NCI-H2196 (cell line): Measurements from ENCODE around the gene CAD.
A peak's percentile ranks its signal among the peaks of the same experiment; 100 is the strongest.
"Not testable (repeated sequence)": the region's sequence is repeated elsewhere in the genome, so short reads cannot be mapped to it uniquely, and the experiment has no call there.

Source experiments
- DNase-seq: peaks from one replicate; lab custom pipeline; 2025; ENCODE audit not compliant: unreplicated experiment; lab: John Stamatoyannopoulos, UW

CAD gene

DNA sequence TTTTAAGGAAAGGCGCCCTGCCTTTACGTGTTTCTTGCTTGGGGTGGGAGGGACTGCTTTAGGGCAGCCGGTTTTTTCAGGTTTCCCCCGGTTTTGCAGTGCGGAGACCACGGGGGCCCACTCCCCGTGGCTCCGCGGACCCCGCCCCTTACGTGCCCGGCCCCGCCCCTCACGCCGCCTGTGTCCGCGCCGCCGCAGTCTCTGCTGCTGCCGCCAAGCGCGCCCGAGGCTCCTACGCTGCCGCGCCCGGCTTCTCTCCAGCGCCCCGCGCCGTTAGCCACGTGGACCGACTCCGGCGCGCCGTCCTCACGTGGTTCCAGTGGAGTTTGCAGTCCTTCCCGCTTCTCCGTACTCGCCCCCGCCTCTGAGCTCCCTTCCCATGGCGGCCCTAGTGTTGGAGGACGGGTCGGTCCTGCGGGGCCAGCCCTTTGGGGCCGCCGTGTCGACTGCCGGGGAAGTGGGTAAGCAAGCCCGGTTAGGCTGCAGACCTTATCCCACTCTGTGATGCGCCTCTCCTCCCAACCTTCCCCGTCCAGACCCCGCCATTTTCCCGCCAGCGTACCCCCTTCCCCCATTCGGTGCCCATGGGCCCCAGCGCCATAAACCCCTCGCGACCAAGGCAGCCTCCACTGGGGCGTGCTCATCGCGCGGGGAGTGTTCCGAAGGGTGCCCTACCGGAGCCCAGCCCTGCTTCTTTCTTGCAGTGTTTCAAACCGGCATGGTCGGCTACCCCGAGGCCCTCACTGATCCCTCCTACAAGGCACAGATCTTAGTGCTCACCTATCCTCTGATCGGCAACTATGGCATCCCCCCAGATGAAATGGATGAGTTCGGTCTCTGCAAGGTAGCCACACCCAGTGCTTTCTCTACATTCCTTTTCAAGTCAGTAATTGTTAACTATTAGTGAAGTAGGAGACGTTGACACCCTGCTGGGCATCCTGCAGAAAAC lies at the start of gene CAD:
CAD (plus strand) TSS at position 197 of the 949 bp plus-strand sequence; CDS start at position 380, 183 bp downstream.
- peak; percentile 92 for DNase-seq

DNA sequence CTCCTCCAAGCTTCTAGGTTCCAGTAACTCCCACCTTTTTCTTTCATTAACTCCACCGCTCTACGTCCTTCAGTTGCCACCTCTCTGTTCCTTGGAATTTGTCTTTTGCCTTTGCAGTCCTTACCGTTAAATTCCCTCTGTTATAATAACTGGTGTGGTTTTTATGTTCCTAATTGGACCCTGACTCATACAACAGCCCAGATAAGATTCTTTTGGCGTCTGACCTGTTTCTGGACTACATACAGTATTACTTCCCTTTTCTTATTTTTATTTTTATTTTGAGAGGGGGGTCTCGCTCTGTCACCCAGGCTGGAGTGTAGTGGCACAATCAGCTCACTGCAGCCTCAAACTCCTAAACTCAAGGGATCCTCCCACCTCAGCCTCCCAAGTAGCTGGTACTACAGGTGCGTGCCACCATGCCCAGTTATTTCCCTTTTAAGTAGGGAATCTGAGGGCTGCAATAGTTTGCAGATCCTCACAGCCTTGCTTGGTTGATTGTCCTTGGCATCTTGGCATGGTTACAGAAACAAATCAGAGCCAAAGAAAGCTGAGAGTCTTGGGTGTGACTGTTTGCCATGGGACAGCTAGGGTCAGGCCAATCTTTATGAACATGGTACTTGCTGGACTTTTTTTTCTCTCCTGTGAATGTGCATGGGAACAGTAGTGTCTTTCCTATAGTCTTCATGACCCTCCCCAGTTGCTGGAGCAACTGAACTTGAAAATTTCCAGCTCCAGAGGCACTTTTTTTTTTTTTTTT lies 46.4 kb upstream of the CAD start:
- no peak for DNase-seq

DNA sequence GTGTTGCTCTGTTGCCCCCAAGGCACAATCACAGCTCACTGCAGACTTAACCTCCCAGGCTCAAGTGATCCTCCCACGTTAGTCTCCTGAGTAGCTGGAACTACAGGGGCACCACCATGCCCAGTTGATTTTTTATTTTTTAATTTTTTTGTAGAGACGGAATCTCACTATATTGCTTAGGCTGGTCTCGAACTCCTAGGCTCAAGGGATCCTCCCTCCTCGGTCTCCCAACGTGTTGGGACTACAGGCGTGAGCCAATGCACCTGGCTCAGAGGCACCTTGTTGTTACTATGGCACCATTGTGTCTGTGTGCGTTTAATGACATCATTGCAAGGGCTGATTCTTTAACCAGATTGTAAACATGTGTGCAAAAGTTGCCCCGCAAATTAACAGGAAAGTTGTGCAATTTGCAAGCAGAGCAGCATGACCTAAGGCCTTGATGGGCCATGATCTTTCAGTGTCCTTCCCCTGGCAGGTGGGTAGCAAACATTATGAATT lies 45.8 kb upstream of the CAD start:
- DNase-seq, result peak; percentile 34

DNA sequence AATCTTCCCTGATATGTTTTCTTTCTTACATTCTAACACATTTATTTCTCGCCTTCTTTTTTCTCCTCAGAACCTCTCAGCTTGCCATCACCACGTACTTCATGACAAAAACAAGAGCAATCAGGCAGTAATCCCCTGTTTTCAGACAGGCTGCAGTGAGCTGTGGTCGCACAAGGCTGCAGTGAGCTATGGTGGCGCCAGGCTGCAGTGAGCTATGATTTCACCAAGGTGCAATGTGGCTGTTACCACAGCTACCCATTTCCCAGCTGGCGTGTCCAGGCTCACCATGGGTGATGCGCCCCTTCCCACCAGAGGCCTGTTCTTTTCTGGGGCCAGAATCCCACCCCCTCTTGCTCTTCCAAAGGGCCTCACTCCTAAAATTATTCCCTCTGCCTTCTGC lies 42.5 kb upstream of the CAD start:
- no peak for DNase-seq

DNA sequence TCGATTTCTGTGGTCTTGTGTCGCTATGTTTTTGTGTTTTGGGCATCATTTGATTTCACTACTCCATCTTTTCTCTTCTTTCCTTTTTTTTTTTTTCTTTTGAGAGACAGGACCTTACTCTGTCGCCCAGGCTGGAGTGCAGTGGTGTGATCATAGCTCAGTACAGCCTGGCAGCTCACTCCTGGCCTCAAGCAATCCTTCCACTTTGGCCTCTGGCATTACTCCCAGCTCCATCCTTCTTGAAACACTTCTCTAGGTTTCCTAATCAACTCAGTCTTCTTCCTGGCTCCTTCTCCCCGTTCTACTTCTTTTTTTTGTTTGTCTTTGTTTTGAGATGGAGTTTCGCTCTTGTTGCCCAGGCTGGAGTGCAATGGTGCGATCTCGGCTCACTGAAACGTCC lies 41.8 kb upstream of the CAD start:
- no peak for DNase-seq

DNA sequence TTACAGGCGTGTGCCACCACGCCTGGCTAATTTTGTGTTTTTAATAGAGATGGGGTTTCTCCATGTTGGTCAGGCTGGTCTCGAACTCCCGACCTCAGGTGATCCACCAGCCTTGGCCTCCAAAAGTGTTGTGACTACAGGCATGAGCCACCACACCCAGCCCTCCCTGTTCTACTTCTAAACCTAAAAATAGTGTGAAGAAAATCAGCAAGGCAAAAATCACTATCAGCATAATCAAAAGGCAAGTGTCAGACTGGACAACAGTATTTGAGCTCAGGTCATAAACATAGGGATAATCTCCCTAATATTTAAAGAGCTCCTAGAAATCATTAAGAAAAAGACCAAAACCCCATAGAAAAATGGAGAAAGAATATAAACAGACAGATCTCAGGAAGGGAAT lies 41.4 kb upstream of the CAD start:
- DNase-seq, result not testable (repeated sequence)

DNA sequence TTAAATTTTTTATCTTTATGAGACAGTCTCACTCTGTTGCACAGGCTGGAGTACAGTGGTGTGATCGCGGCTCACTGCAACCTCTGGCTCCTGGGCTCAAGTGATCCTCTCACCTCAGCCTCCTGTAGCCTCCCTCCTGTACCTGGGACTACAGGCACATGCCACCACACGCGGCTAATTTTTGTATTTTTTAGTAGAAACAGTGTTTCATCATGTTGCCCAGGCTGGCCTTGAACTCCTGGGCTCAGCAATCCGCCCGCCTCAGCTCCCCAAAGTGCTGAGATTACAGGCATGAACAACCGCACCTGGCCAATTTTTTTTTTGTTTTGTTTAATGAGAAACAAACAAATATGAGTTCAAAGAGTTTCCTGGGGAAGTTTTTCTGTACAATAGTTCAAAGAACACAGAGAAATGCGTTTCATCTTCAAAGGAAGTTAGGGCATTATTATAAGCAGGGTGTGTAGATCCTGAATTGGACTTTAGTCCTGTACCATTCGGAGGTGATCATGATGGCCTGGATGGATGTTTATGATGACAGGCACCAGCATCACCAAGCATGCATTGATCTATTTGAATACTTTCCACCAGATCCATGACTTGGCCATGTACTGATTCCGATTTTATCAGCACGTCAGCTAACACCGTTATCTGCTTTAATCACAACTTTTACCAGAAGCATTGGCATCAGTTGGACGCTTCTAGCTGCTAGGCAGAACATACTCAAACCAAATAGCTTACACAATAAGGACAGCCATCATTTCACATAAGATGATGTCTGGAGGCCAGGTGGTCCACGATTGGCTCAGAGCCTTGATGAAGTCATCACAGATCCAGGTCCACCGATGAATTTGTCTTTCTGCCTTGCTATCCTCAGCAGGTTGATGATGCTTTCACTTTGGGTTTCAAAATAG lies 39.5 kb upstream of the CAD start:
- DNase-seq, result no peak

DNA sequence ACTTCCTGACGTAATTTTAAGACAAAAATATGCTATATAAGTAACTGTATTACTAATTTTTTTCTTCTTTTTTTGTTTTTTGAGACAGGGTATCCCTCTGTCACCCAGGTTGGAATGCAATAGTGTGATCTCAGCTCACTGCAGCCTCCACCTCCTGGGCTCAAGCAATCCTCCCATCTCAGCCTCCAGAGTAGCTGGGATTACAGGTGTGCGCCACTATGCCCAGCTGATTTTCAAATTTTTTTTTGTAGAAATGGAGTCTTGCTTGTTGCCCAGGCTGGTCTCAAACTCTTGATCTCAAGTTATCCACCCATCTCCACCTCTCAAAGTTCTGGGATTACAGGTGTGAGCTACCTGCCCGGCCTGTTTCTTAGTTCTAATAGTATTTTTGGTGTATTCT lies 38.7 kb upstream of the CAD start:
- no peak for DNase-seq

DNA sequence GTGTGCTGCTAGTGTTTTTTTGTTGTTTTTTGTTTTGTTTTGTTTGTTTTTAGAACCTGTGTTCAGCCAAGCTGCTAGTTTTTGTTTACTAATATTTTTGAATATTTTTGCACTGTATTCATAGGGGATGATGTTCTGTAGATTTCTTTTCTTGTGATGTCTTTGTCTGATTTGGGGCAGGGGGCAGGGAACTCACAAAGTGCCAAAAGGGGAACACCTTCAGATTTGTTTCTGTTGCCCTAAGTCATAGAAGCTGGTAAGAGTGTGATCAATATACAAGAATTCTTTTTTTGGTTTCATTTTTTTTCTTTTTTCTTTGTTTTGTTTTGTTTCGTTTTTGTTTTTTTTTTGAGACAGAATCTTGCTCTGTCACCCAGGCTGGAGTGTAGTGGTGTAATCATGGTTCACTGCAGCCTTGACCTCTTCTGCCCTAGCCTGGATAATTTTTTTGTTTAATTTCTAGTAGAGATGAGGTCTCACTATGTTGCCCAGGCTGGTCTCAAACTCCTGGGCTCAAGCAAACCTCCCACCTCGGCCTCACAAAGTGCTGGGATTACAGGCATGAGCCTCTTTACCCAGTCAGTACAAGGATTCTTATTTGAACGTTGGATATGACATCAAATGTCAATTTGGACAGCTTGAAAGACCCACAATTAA lies 37.7 kb upstream of the CAD start:
- no peak for DNase-seq

DNA sequence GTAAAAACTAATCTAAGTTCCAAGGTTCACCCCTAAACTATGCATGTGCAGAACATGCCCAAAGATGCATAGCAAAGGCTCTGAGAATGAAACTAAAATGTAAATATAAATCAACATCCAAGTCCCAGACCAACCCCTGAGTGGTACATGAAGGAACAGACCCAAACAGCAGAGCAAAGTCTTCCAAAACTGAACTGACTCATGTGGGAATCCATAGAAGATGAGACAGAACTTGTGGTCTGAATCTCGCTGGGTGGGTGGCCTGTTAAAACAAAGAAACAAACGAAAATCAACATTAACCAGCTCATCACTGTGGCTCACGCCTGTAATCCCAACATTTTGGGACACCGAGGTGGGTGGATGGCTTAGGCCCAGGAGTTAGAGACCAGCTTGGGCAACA lies 34.8 kb upstream of the CAD start:
- DNase-seq, result no peak

DNA sequence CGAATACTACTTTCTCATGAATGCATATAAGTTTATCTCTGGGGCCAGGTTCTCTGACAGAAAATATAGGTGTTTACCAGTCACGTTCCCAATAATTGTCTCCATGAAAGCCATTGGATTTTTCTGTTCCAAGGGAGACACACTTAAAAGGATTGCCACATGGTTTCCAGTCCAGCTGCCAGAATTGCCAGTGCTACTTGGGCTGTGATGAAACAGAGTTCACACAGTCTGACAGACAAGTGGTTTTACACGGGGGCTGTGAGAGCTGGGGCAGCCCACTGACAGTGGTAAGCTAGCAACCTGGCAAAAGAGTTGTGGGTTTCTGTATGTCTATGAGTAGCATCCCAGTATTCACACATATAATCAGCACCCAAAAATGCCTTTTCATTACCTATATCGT lies 33.1 kb upstream of the CAD start:
- no peak for DNase-seq

DNA sequence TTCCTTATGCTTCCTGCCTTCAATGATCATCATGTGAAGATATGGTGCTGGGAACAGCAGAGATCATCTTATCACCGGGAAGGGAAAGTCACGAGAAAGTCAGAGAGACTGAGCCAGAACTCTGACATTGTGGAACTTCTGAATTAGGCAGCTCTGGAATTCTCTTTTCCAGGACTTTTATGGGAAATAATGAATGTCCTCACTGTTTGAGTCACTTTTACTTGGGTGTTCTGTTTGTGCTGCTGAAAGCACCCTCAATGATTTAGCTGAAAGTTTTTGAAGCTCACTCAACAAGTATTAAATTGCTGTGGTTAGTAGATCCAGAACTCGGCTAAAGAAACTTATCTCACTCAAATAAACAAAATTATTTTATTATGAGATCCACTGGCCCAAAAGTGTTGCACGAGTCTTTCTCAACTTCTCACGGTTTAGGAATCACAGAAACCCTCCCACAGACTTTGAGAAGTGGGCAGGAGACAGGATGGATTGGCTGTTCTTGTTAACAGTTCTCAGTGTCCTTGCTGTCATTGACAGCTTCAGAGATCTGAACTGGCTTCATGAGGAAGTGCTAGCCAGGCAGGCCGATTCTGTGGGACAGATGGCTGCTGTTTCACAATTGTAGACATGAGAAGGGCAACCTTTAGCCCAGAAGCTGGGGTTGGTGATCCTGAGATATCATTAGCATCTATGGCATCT lies 31.7 kb upstream of the CAD start:
- DNase-seq, result no peak

DNA sequence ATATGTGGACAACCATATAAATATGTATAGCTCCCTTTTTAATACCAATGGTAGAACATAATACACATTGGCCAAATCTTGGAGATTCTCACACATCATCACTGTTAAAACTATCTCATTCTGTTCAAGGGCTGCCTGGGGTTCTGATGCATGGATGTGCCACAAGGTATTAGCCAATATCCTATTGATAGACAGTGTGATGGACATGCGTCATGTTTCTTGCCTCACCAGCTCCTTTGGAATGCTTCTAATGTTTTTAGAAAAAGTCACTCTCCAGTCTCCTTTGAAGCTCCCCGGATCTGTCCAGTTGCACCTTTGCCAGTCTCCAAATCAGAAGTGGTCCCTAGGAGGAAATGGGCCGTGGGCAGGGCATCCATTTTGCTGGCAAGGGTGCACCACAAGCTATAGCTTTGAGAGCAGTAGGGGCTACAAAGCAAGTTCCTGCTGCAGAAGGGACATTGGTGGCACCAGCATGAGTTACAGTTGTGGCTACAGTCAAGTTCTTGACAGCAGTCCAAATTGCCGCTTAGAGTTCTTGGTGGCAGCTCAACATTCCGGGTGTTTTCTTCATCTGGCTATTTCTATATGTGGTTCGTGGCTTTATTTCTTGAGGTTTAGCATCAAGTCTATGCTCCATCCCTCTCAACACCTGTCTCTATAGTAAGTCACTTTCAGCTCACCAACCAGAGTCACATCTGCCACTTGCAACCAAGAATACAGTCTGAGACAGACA lies 30.4 kb upstream of the CAD start:
- DNase-seq, result no peak

DNA sequence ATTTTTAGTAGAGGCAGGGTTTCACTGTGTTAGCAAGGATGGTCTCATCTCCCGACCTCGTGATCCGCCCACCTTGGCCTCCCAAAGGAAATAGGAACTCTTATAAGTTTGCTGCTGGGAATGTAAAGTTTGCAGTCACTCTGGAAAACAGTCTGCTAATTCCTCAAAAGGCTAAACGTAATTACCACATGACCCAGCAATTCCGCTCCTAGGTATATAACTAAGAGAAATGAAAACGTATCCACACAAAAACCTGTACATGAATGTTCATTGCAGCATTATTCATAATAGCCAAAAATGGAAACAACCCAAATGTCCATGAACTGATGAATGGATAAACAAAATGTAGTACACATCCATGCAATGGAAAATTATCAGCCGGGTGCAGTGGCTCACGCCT lies 27.2 kb upstream of the CAD start:
- no peak for DNase-seq

DNA sequence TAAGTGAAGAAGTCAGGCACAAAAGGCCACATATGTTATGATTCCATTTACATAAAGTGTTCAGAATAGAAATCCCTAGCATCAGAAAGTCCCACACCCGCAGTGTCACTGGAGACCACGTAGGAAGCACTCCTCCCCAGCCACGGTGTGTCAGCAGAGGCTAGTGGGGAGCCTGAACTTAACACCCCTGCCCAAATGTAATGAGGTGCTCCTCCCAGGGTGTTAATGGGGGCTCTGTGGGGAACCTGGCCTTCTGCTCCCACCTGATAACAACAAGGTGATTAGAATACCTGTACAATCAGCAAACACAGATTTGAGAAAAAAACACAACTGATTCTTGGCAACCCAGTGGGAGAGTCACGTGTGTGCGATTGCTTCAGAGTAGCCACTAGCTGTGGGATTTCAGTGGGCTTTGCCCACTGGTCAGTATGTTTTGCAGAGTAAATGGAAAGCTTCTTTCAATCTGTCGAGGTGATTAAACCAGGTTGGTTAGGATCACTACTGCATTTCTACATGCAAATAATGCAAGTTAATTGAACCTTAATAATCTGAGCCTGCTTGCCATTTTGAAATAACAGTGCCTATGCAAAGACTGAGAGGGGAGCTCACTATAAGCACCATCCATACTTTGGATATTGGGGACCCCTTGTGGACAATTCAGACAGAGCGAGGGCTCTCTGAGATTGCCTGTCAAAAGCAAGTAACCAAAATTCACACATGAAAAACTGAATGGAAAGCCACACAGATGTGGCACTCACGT lies 25.9 kb upstream of the CAD start:
- peak; percentile 44 for DNase-seq

DNA sequence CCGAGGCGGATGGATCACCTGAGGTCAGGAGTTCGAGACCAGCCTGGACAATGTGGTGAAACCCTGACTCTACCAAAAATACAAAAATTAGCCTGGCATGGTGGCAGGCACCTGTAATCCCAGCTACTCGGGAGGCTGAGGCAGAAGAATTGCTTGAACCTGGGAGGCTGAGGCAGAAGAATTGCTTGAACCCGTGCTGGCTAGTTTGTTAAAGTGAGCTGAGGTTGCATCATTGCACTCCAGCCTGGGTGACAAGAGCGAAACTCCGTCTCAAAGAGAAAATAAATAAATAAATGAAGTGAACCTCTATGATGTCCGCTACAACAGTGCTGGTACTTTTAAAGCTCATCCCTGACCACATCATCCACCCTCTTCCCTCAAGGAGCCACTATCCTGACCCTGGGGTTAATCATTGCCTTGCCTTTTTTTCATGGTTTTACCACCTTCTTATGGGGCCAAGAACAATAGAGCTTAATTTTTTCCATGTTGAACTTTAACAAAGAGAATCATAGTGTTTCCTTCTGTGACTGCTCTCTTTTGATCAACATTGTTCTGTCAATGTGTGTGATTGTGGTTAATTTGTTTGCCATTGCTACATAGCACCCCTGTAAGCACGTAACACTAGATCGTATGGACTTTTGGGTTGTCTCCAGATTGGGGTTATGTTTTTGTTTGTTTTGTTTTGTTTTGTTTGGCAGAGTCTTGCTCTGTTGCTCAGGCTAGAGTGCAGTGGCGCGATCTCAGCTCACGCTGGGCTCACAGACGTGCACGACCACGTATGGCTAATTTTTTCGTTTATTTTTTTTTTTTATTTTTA lies 22.4 kb upstream of the CAD start:
- peak; percentile 53 for DNase-seq

DNA sequence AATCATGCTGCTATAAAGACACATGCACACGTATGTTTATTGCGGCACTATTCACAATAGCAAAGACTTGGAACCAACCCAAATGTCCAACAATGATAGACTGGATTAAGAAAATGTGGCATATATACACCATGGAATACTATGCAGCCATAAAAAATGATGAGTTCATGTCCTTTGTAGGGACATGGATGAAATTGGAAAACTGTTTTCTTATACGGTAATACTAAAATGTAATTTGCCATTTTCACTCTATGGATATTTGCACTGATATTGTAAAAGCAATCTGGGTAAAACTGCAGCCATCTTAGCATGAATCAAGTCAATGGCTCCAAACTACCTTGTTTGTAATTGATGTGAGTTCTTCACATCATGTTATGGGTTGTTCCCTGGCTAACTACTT lies 21.4 kb upstream of the CAD start:
- not testable (repeated sequence) for DNase-seq

DNA sequence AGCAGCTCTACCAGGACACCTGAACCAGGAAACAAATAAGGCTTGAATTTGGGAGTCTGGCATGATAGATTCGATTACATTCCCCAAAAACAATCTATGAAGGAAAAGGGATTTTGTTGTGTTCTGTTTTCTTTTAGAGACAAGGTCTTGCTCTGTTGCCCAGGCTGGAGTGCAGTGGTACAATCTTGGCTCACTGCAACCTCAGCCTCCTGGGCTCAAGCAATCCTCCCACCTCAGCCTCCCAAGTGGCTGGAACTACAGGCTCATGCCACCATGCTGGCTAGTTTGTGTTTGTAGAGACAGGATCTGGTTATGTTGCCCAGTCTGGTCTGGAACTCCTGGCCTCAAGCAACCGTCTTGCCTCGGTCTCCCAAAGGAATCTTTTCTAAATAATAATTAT lies 19.1 kb upstream of the CAD start:
- not testable (repeated sequence) for DNase-seq
